ENCODE results near the gene SATL1.

The SATL1 gene

GRCh38 chrX:85115252-85115651 lies 128.3 kb downstream of the SATL1 start:
- H3K27me3 ChIP-seq (replicated peaks), result no peaks in the 10 kb centered on the region
- H3K27ac ChIP-seq, result no peak overlapping the region
- TF ChIP-seq CTCF (IDR thresholded peaks at IDR 0.05; ENCODE audit: low read depth, low read length, missing control alignments), result no peak
- H3K4me3 ChIP-seq (ENCODE audit: low read depth, low read length), result no peak overlapping the region
- DNase-seq, result no peak
- in situ Hi-C loops (cut with HindIII; ENCODE audit: low pct_ligation_motif_present, low sequenced_read_pairs), result no loop called here
- no peaks in the 10 kb centered on the region for H3K36me3 ChIP-seq (replicated peaks)

GRCh38 chrX:85114776-85115175 lies 128.8 kb downstream of the SATL1 start:
- in situ Hi-C loops (cut with HindIII; ENCODE audit: low pct_ligation_motif_present, low sequenced_read_pairs), result no loop called here
- H3K36me3 ChIP-seq (replicated peaks), result no peaks in the 10 kb centered on the region

GRCh38 chrX:85114171-85114570 lies 129.4 kb downstream of the SATL1 start:
- no peak for DNase-seq
- Histone ChIP-seq H3K36me3 (replicated peaks) (no peaks in the 10 kb centered on the region), H3K4me3 (ENCODE audit: low read depth, low read length) (no peak overlapping the region), H3K27ac (no peak overlapping the region), H3K27me3 (replicated peaks) (no peaks in the 10 kb centered on the region)
- in situ Hi-C loops (cut with HindIII; ENCODE audit: low pct_ligation_motif_present, low sequenced_read_pairs), result no loop called here
- TF ChIP-seq CTCF (IDR thresholded peaks at IDR 0.05; ENCODE audit: low read depth, low read length, missing control alignments), result no peak

More at GRCh38 chrX:85114776-85115175, 128.8 kb downstream of the SATL1 start:
- Histone ChIP-seq H3K27me3 (replicated peaks) (no peaks in the 10 kb centered on the region), H3K4me3 (ENCODE audit: low read depth, low read length) (no peak overlapping the region), H3K27ac (no peak overlapping the region)
- no peak for DNase-seq
- TF ChIP-seq CTCF (IDR thresholded peaks at IDR 0.05; ENCODE audit: low read depth, low read length, missing control alignments), result no peak

- H3K27ac ChIP-seq, result no peak overlapping the region
- H3K27me3 ChIP-seq (replicated peaks), result no peaks in the 10 kb centered on the region
- in situ Hi-C loops (cut with HindIII; ENCODE audit: low pct_ligation_motif_present, low sequenced_read_pairs), result no loop called here
- no peak overlapping the region for H3K4me3 ChIP-seq (ENCODE audit: low read depth, low read length)
- DNase-seq, result no peak
- no peak for TF ChIP-seq CTCF (IDR thresholded peaks at IDR 0.05; ENCODE audit: low read depth, low read length, missing control alignments)
- no peaks in the 10 kb centered on the region for H3K36me3 ChIP-seq (replicated peaks)
Measured at GRCh38 chrX:85113746-85114145, 129.8 kb downstream of the SATL1 start.

- Histone ChIP-seq H3K27ac (no peak overlapping the region), H3K27me3 (replicated peaks) (no peaks in the 10 kb centered on the region)
- no peak for TF ChIP-seq CTCF (IDR thresholded peaks at IDR 0.05; ENCODE audit: low read depth, low read length, missing control alignments)
Measured at GRCh38 chrX:85112293-85112692, 131.3 kb downstream of the SATL1 start.

GRCh38 chrX:85111347-85111746 lies 132.2 kb downstream of the SATL1 start:
- Histone ChIP-seq H3K27ac (no peak overlapping the region), H3K36me3 (replicated peaks) (no peaks in the 10 kb centered on the region), H3K4me3 (ENCODE audit: low read depth, low read length) (no peak overlapping the region), H3K27me3 (replicated peaks) (no peaks in the 10 kb centered on the region)
- DNase-seq, result no peak
- in situ Hi-C loops (cut with HindIII; ENCODE audit: low pct_ligation_motif_present, low sequenced_read_pairs), result no loop called here
- peak; percentile 62 for TF ChIP-seq CTCF (IDR thresholded peaks at IDR 0.05; ENCODE audit: low read depth, low read length, missing control alignments)

More at GRCh38 chrX:85112293-85112692, 131.3 kb downstream of the SATL1 start:
- H3K36me3 ChIP-seq (replicated peaks), result no peaks in the 10 kb centered on the region
- no peak for DNase-seq
- in situ Hi-C loops (cut with HindIII; ENCODE audit: low pct_ligation_motif_present, low sequenced_read_pairs), result no loop called here
- H3K4me3 ChIP-seq (ENCODE audit: low read depth, low read length), result no peak overlapping the region
